GM23338 (cell line): ENCODE data around the gene EID1. TPM values are rescaled to one million over a fixed set of nuclear protein-coding genes. Genes with fewer than 3 reads are reported as not detected.
A peak's percentile ranks its signal among the peaks of the same experiment; 100 is the strongest.

Experiments
- ATAC-seq: fragments of 200-7000 bp; cut with Tn5 transposase; 3 replicates; pipeline ENCODE4 v1.9.1; 2020
- DNase-seq: peaks from one replicate; pipeline ENCODE4 v3.0.0-alpha.2; 2015; ENCODE audit warnings: low spot score
- H2AFZ ChIP-seq: fragments of 200-600 bp; sonication (generic); 2 replicates; pipeline ENCODE4 v1.8.0; 2016; ENCODE audit warnings: antibody characterized with exemption, mild to moderate bottlenecking, moderate library complexity
- H3F3A ChIP-seq: fragments of 200-600 bp; sonication (generic); replicated peaks from 2 replicates; pipeline ENCODE4 v1.8.0; 2017; ENCODE audit warnings: antibody characterized with exemption, mixed run types, low read depth
- H3K27ac ChIP-seq: fragments of 200-600 bp; sonication (generic); 2 replicates; pipeline ENCODE4 v1.6.1; 2016; ENCODE audit warnings: low read depth
- H3K27me3 ChIP-seq: fragments of 200-600 bp; sonication (generic); 2 replicates; pipeline ENCODE4 v1.8.0; 2016; ENCODE audit warnings: mild to moderate bottlenecking, mixed run types, moderate library complexity; ENCODE audit not compliant: insufficient read depth
- H3K36me3 ChIP-seq: fragments of 200-600 bp; sonication (generic); 2 replicates; pipeline ENCODE4 v1.8.0; 2016; ENCODE audit warnings: mild to moderate bottlenecking; ENCODE audit not compliant: insufficient read depth
- H3K4me1 ChIP-seq: fragments of 200-600 bp; sonication (generic); 2 replicates; pipeline ENCODE4 v1.8.0; 2016; ENCODE audit warnings: mild to moderate bottlenecking, moderate library complexity; ENCODE audit not compliant: insufficient read depth
- H3K4me2 ChIP-seq: fragments of 200-600 bp; sonication (generic); 2 replicates; pipeline ENCODE4 v1.7.1; 2017; ENCODE audit warnings: mixed run types
- H3K4me3 ChIP-seq: fragments of 200-600 bp; sonication (generic); 2 replicates; pipeline ENCODE4 v1.6.1; 2016; ENCODE audit warnings: mixed run types
- H3K79me2 ChIP-seq: fragments of 200-600 bp; sonication (generic); replicated peaks from 2 replicates; pipeline ENCODE4 v1.8.0; 2017; ENCODE audit warnings: mild to moderate bottlenecking; ENCODE audit not compliant: insufficient read depth
- H3K9me2 ChIP-seq: fragments of 200-600 bp; sonication (generic); 2 replicates; pipeline ENCODE4 v1.8.0; 2017; ENCODE audit not compliant: insufficient read depth
- H4K20me1 ChIP-seq: fragments of 200-600 bp; sonication (generic); replicated peaks from 2 replicates; pipeline ENCODE4 v1.8.0; 2017; ENCODE audit warnings: mild to moderate bottlenecking; ENCODE audit not compliant: insufficient read depth
- H3K27ac Mint-ChIP-seq: 2 replicates; pipeline ENCODE4 v1.8.0; 2020; ENCODE audit warnings: inconsistent platforms, mild to moderate bottlenecking, moderate library complexity, mixed read lengths
- H3K27me3 Mint-ChIP-seq: 3 replicates; pipeline ENCODE4 v1.8.0; 2022; ENCODE audit warnings: low read depth, mild to moderate bottlenecking, moderate library complexity, mixed read lengths, inconsistent platforms; ENCODE audit not compliant: insufficient read depth, poor library complexity
- H3K36me3 Mint-ChIP-seq: 3 replicates; pipeline ENCODE4 v1.8.0; 2021; ENCODE audit warnings: low read depth, mild to moderate bottlenecking, inconsistent platforms, moderate library complexity, mixed read lengths
- H3K4me1 Mint-ChIP-seq: 3 replicates; pipeline ENCODE4 v1.8.0; 2020; ENCODE audit warnings: mild to moderate bottlenecking, inconsistent platforms, mixed read lengths
- H3K4me3 Mint-ChIP-seq: 3 replicates; pipeline ENCODE4 v1.8.0; 2021; ENCODE audit warnings: moderate library complexity, mild to moderate bottlenecking, inconsistent platforms, mixed read lengths
- H3K9me3 Mint-ChIP-seq: 3 replicates; pipeline ENCODE4 v1.8.0; 2020; ENCODE audit warnings: moderate library complexity, mild to moderate bottlenecking, inconsistent platforms, mixed read lengths
- CREB1 ChIP-seq: fragments of 250-450 bp; sonication (Bioruptor Pico); IDR thresholded peaks from 2 replicates; pipeline ENCODE4 v1.5.0; 2020; ENCODE audit warnings: low read depth, mild to moderate bottlenecking, moderate library complexity
- EZH2 ChIP-seq: fragments of 200-600 bp; sonication (generic); IDR thresholded peaks from one replicate; pipeline ENCODE4 v1.8.0; 2017; ENCODE audit warnings: antibody characterized with exemption, mild to moderate bottlenecking, low read depth; ENCODE audit not compliant: unreplicated experiment
- NANOG ChIP-seq: IDR thresholded peaks from 2 replicates; pipeline ENCODE4 v1.6.1; 2016; ENCODE audit warnings: antibody characterized with exemption, borderline replicate concordance
- STAT1 ChIP-seq: IDR thresholded peaks from one replicate; pipeline ENCODE4 v1.6.1; 2016; ENCODE audit warnings: antibody characterized with exemption; ENCODE audit not compliant: unreplicated experiment
- ZNF114 ChIP-seq: fragments of 250-450 bp; sonication (Bioruptor Pico); IDR thresholded peaks from 2 replicates; pipeline ENCODE4 v1.5.0; 2020; ENCODE audit warnings: mild to moderate bottlenecking, moderate library complexity
- ZNF331 ChIP-seq: fragments of 250-450 bp; sonication (Bioruptor Pico); IDR thresholded peaks from 2 replicates; pipeline ENCODE4 v1.5.0; 2020; ENCODE audit warnings: low read depth, mild to moderate bottlenecking, moderate library complexity
- polyA plus RNA-seq: library from polyadenylated mRNA; unstranded; fragments of >200 nt; fragmentation: Nextera tagmentation; extraction: Ambion mirVana; gene quantifications from 2 replicates; pipeline ENCODE4 v1.2.1, GENCODE V29; 2016
- total RNA-seq: library from RNA; depleted of rRNA; stranded (reverse); fragments of >200 nt; shearing (Covaris generic); gene quantifications from 2 replicates; pipeline ENCODE4 v1.2.3, GENCODE V29; 2014
- TF ChIP-seq, protein P1 (sequence below), 2 experiments: fragments of 200-600 bp in 1 of 2; sonication (generic) in 1 of 2; conservative IDR thresholded peaks; 2 replicates each; pipeline versions ENCODE4 v1.5.1 to v1.6.1; 2016 to 2017; ENCODE audit warnings: antibody characterized with exemption in 2 of 2, low read depth in 2 of 2, mild to moderate bottlenecking in 2 of 2, moderate library complexity in 1 of 2
- TF ChIP-seq, protein P2 (sequence below): IDR thresholded peaks from 2 replicates; pipeline ENCODE4 v1.6.1; 2016; ENCODE audit warnings: antibody characterized with exemption
- TF ChIP-seq, protein P3 (sequence below): fragments of 250-450 bp; sonication (Bioruptor Pico); IDR thresholded peaks from 2 replicates; pipeline ENCODE4 v1.5.0; 2020; ENCODE audit warnings: mild to moderate bottlenecking, moderate library complexity

EID1 gene
- total and polyA plus RNA-seq, 2 experiments from 2014 or later = 113 to 324 TPM

DNA sequence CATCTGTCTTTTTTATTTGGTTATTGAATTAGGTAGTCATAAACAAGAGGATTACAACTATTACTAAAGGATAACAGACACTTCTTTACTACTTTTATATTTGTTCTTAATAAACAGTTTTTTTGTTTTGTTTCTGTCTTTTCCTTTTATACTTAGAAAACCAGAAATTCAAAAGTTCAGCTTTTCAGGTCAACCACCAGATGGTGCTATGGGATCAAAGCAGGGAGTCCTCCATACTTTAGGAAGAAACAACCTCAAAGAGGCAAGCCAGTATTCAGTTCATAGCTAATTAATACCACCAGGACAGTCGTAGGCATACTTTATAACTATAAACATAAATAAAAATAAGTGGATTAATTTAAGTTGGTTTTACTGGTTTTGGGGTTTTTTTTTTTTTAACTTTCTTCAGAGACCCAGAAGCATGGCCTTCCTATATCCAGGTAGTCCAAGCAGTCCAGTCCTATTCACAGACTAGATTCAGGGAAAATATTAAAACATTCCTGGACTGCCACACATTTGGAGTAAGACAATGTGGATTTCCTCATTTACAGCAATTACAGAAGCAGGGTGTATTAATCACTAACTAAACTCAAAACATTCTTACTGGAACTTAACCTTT lies 16.0 kb upstream of the EID1 start:
- H4K20me1 ChIP-seq = no peaks in the 10 kb centered on the region
- TF ChIP-seq ZNF114 (CRISPR knock-in tag) = no peak
- TF ChIP-seq, protein P1, sequence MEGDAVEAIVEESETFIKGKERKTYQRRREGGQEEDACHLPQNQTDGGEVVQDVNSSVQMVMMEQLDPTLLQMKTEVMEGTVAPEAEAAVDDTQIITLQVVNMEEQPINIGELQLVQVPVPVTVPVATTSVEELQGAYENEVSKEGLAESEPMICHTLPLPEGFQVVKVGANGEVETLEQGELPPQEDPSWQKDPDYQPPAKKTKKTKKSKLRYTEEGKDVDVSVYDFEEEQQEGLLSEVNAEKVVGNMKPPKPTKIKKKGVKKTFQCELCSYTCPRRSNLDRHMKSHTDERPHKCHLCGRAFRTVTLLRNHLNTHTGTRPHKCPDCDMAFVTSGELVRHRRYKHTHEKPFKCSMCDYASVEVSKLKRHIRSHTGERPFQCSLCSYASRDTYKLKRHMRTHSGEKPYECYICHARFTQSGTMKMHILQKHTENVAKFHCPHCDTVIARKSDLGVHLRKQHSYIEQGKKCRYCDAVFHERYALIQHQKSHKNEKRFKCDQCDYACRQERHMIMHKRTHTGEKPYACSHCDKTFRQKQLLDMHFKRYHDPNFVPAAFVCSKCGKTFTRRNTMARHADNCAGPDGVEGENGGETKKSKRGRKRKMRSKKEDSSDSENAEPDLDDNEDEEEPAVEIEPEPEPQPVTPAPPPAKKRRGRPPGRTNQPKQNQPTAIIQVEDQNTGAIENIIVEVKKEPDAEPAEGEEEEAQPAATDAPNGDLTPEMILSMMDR (conservative IDR thresholded peaks at IDR 0.05; ENCODE audit: low read depth in 2 of 2) = peak; percentile 85 to 98
- DNase-seq = peak; percentile 82

DNA sequence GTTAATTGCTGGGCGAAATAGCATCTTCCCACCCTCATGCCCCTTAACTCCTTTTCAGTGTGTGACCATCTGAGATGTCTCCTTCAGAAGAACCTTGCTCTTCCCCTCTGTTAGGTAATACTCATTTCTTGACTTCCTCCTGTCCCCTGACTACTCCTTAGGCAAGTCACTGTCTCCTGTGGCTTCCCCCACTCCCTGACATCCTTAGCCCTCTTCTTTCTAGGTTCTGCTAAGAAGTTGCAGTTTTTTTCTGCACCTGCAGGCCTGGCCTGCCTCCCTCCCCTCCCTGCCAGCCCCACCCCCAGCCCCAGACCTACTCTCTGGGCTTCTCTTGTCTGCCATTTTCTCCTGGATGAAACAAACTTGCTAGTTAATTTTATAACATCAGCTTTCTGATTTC lies 15.2 kb upstream of the EID1 start:
- Histone ChIP-seq H3K4me2 (no peak overlapping the region), H3K4me1 (peaks cover 12% of the 10 kb centered on the region; the same call in 1 of the 2 replicates), H3K27ac (no peak overlapping the region), H2AFZ (peak overlapping the region; percentile 84), H4K20me1 (no peaks in the 10 kb centered on the region), H3K36me3 (no peaks in the 10 kb centered on the region), H3K27me3 (no peaks in the 10 kb centered on the region), H3K4me3 (no peak overlapping the region), H3K9me2 (no peaks in the 10 kb centered on the region), H3K79me2 (no peaks in the 10 kb centered on the region), H3F3A (no peaks in the 10 kb centered on the region)
- Mint-ChIP-seq H3K27ac (peak overlapping the region; percentile 26; the same call in 1 of the 2 replicates), H3K4me1 (peaks cover 19% of the 10 kb centered on the region; the same call in 2 of the 3 replicates), H3K27me3 (peaks cover 6% of the 10 kb centered on the region), H3K36me3 (no peaks in the 10 kb centered on the region), H3K4me3 (no peak overlapping the region), H3K9me3 (no peaks in the 10 kb centered on the region; the same call in 2 of the 3 replicates)
- peak; percentile 77 for ATAC-seq
- peak; percentile 46 for DNase-seq
- TF ChIP-seq, protein P2, sequence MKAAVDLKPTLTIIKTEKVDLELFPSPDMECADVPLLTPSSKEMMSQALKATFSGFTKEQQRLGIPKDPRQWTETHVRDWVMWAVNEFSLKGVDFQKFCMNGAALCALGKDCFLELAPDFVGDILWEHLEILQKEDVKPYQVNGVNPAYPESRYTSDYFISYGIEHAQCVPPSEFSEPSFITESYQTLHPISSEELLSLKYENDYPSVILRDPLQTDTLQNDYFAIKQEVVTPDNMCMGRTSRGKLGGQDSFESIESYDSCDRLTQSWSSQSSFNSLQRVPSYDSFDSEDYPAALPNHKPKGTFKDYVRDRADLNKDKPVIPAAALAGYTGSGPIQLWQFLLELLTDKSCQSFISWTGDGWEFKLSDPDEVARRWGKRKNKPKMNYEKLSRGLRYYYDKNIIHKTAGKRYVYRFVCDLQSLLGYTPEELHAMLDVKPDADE = no peak
- TF ChIP-seq, protein P3, sequence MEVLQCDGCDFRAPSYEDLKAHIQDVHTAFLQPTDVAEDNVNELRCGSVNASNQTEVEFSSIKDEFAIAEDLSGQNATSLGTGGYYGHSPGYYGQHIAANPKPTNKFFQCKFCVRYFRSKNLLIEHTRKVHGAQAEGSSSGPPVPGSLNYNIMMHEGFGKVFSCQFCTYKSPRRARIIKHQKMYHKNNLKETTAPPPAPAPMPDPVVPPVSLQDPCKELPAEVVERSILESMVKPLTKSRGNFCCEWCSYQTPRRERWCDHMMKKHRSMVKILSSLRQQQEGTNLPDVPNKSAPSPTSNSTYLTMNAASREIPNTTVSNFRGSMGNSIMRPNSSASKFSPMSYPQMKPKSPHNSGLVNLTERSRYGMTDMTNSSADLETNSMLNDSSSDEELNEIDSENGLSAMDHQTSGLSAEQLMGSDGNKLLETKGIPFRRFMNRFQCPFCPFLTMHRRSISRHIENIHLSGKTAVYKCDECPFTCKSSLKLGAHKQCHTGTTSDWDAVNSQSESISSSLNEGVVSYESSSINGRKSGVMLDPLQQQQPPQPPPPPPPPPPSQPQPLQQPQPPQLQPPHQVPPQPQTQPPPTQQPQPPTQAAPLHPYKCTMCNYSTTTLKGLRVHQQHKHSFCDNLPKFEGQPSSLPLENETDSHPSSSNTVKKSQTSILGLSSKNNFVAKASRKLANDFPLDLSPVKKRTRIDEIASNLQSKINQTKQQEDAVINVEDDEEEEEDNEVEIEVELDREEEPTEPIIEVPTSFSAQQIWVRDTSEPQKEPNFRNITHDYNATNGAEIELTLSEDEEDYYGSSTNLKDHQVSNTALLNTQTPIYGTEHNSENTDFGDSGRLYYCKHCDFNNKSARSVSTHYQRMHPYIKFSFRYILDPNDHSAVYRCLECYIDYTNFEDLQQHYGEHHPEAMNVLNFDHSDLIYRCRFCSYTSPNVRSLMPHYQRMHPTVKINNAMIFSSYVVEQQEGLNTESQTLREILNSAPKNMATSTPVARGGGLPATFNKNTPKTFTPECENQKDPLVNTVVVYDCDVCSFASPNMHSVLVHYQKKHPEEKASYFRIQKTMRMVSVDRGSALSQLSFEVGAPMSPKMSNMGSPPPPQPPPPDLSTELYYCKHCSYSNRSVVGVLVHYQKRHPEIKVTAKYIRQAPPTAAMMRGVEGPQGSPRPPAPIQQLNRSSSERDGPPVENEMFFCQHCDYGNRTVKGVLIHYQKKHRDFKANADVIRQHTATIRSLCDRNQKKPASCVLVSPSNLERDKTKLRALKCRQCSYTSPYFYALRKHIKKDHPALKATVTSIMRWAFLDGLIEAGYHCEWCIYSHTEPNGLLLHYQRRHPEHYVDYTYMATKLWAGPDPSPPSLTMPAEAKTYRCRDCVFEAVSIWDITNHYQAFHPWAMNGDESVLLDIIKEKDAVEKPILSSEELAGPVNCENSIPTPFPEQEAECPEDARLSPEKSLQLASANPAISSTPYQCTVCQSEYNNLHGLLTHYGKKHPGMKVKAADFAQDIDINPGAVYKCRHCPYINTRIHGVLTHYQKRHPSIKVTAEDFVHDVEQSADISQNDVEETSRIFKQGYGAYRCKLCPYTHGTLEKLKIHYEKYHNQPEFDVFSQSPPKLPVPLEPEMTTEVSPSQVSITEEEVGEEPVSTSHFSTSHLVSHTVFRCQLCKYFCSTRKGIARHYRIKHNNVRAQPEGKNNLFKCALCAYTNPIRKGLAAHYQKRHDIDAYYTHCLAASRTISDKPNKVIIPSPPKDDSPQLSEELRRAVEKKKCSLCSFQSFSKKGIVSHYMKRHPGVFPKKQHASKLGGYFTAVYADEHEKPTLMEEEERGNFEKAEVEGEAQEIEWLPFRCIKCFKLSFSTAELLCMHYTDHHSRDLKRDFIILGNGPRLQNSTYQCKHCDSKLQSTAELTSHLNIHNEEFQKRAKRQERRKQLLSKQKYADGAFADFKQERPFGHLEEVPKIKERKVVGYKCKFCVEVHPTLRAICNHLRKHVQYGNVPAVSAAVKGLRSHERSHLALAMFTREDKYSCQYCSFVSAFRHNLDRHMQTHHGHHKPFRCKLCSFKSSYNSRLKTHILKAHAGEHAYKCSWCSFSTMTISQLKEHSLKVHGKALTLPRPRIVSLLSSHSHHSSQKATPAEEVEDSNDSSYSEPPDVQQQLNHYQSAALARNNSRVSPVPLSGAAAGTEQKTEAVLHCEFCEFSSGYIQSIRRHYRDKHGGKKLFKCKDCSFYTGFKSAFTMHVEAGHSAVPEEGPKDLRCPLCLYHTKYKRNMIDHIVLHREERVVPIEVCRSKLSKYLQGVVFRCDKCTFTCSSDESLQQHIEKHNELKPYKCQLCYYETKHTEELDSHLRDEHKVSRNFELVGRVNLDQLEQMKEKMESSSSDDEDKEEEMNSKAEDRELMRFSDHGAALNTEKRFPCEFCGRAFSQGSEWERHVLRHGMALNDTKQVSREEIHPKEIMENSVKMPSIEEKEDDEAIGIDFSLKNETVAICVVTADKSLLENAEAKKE (CRISPR knock-in tag) = no peak
- TF ChIP-seq STAT1 (no peak), CREB1 (CRISPR knock-in tag) (no peak), EZH2 (no peak), ZNF331 (CRISPR knock-in tag) (no peak), ZNF114 (CRISPR knock-in tag) (no peak), NANOG (no peak)
- TF ChIP-seq, protein P1 (conservative IDR thresholded peaks at IDR 0.05; ENCODE audit: low read depth in 2 of 2) = no peak

More for the DNA sequence above, 16.0 kb upstream of the EID1 start:
- H3K4me1 ChIP-seq = peaks cover 18% of the 10 kb centered on the region; the same call in 1 of the 2 replicates
- H3K9me3 Mint-ChIP-seq = no peaks in the 10 kb centered on the region; the same call in 2 of the 3 replicates
- H3K4me1 Mint-ChIP-seq = peaks cover 23% of the 10 kb centered on the region
- ATAC-seq = peak; percentile 72
- H3K4me3 Mint-ChIP-seq = no peak overlapping the region
- no peaks in the 10 kb centered on the region for H3K9me2 ChIP-seq
- peaks cover 6% of the 10 kb centered on the region for H3K27me3 Mint-ChIP-seq
- H3K4me2 ChIP-seq = no peak overlapping the region
- no peak overlapping the region for H3K27ac ChIP-seq
- H3K4me3 ChIP-seq = no peak overlapping the region
- H2AFZ ChIP-seq = no peak overlapping the region; the same call in 1 of the 2 replicates
- H3F3A ChIP-seq = no peaks in the 10 kb centered on the region
- no peaks in the 10 kb centered on the region for H3K27me3 ChIP-seq
- no peaks in the 10 kb centered on the region for H3K36me3 Mint-ChIP-seq
- H3K27ac Mint-ChIP-seq = no peak overlapping the region
- H3K79me2 ChIP-seq = no peaks in the 10 kb centered on the region
- no peaks in the 10 kb centered on the region for H3K36me3 ChIP-seq
